BLaER1 treated with 17β-estradiol and CSF1 and Interleukin-3, amounts not matched to agents 10 nM and 100 nM (cell line): Measurements from ENCODE around the gene NPRL2.
A peak's percentile ranks its signal among the peaks of the same experiment; 100 is the strongest.

ENCODE experiments used
- H3K27ac ChIP-seq, 11 experiments: shearing (Covaris generic); formaldehyde crosslinking; 2 replicates each; pipeline ENCODE4 v1.8.1; 2022
- H3K27me3 ChIP-seq, 11 experiments: shearing (Covaris generic); formaldehyde crosslinking; 2 replicates each; pipeline ENCODE4 v1.8.1; 2022
- H3K36me3 ChIP-seq, 11 experiments: shearing (Covaris generic); formaldehyde crosslinking; 2 replicates each; pipeline ENCODE4 v1.8.1; 2022
- H3K4me1 ChIP-seq, 10 experiments: shearing (Covaris generic); formaldehyde crosslinking; 2 replicates each; pipeline ENCODE4 v1.8.1; 2022
- H3K4me2 ChIP-seq, 11 experiments: shearing (Covaris generic); formaldehyde crosslinking; 2 replicates each; pipeline ENCODE4 v1.8.1; 2022
- H3K4me3 ChIP-seq, 10 experiments: shearing (Covaris generic); formaldehyde crosslinking; 2 replicates each; pipeline ENCODE4 v1.8.1; 2022
- H3K9ac ChIP-seq, 11 experiments: shearing (Covaris generic); formaldehyde crosslinking; 2 replicates each; pipeline ENCODE4 v1.8.1; 2022
- H3K9me3 ChIP-seq, 11 experiments: shearing (Covaris generic); formaldehyde crosslinking; replicated peaks in 1 of 11; 2 replicates each; pipeline ENCODE4 v1.8.1; 2022
- H4K20me1 ChIP-seq, 11 experiments: shearing (Covaris generic); formaldehyde crosslinking; 2 replicates each; pipeline ENCODE4 v1.8.1; 2022
- Cebpa-rat ChIP-seq, 11 experiments: shearing (Covaris generic); IDR thresholded peaks; 2 replicates each; pipeline ENCODE4 v1.8.1; 2022

NPRL2 gene

DNA sequence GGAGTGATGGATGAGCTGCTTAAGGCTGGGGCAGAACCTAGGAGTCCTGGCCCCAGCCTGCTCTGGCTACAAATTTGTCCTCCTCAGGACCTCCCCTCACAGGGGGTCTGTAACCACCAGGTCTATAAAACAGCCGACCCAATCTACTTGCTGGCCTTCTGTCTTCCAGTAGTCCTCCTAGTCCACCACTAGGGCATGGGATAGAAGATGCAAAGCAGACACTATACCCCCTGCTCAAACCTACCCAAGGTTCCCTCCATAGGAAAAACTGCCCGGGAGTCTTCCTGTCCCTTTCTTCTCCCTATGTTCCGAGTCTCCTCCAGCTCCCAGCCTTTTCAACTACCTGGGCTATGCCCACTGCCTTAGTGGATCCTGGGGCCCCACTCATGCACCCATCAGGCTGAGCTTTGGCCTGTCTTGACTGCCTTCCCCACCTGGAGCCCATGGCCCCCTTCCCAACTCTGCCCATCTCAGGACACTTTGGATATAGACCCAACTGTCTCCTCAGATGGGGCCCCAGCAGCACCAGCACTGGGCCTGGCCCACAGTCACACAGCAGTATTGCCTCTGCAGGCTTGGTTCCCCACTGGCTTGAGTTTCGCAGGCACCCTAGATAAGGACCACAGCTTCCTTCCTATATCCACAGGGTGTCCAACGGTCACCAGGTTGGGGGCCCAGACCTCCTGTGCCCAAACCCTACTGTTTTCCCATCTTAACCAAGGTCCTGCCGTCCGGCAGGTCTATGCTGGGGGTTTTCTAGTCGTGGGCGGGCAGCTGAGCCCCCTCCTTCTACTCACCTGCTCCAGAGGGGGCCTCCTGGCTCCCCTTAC, 52.5 kb downstream of the NPRL2 start:
- Histone ChIP-seq H3K27ac (peak overlapping the region; percentile 42 to 86 (median 77); a peak in 21 of 22 replicates), H3K27me3 (no peaks in the 10 kb centered on the region), H3K36me3 (peaks cover 0 to 10% (median 0%) of the 10 kb centered on the region in 11 experiments; a peak in 2 of 22 replicates), H3K9me3 (no peaks in the 10 kb centered on the region), H3K4me3 (peak overlapping the region; percentile 66 to 84 (median 74)), H3K9ac (peak overlapping the region; percentile 75 to 87 (median 81)), H3K4me1 (peaks cover 27 to 44% (median 31%) of the 10 kb centered on the region in 10 experiments), H4K20me1 (peaks cover 0 to 14% (median 0%) of the 10 kb centered on the region in 11 experiments; a peak in 5 of 22 replicates), H3K4me2 (peak overlapping the region; percentile 82 to 99 (median 98))
- TF ChIP-seq Cebpa-rat (IDR thresholded peaks at IDR 0.05) = no peak

GRCh38 chr3:50297384-50297775, 53.2 kb downstream of the NPRL2 start:
- H3K27ac ChIP-seq = no peak overlapping the region
- peaks cover 0 to 14% (median 0%) of the 10 kb centered on the region in 11 experiments; a peak in 5 of 22 replicates for H4K20me1 ChIP-seq
- peaks cover 0 to 10% (median 0%) of the 10 kb centered on the region in 11 experiments; a peak in 2 of 22 replicates for H3K36me3 ChIP-seq
- H3K27me3 ChIP-seq = no peaks in the 10 kb centered on the region
- H3K4me3 ChIP-seq = peak overlapping the region in 1 of 10 experiments; percentile 82; a peak in 1 of 20 replicates
- no peaks in the 10 kb centered on the region for H3K9me3 ChIP-seq
- peak overlapping the region in 8 of 11 experiments; percentile 95 to 99 (median 98); a peak in 11 of 22 replicates for H3K4me2 ChIP-seq
- no peak for TF ChIP-seq Cebpa-rat (IDR thresholded peaks at IDR 0.05)
- peak overlapping the region in 2 of 11 experiments; percentile 77 to 84; a peak in 4 of 22 replicates for H3K9ac ChIP-seq
- peaks cover 34 to 47% (median 37%) of the 10 kb centered on the region in 10 experiments for H3K4me1 ChIP-seq
